Keratinocyte (primary cell): ENCODE results near the gene NOM1. TPM values are rescaled to one million over a fixed set of nuclear protein-coding genes. Genes with fewer than 3 reads are reported as not detected.

ENCODE experiments used
- DNase-seq: peaks from one replicate; pipeline ENCODE4 v3.0.0-alpha.2; 2011; ENCODE audit warnings: low read depth, missing footprints, low spot score
- FAIRE-seq: peaks from 2 replicates; lab custom pipeline; 2011; peaks lifted over from hg19 to GRCh38; lab: Jason Lieb, UNC
- H2AFZ ChIP-seq: 2 replicates; pipeline ENCODE4 v1.6.0; 2012; ENCODE audit warnings: low read length, control low read depth, inconsistent platforms; ENCODE audit not compliant: control insufficient read depth
- H3K27ac ChIP-seq: 2 replicates; pipeline ENCODE4 v1.5.1; 2011; ENCODE audit warnings: low read length; ENCODE audit not compliant: control insufficient read depth, insufficient read depth
- H3K27me3 ChIP-seq: 3 replicates; pipeline ENCODE4 v1.6.0; 2011; ENCODE audit warnings: low read length; ENCODE audit not compliant: control insufficient read depth, insufficient read depth; ENCODE audit errors: extremely low read depth
- H3K36me3 ChIP-seq, 2 experiments: 2 replicates in 1 of 2; 3 replicates in 1 of 2; pipeline ENCODE4 v1.5.1; 2011; ENCODE audit warnings: low read length in 2 of 2, mild to moderate bottlenecking in 1 of 2; ENCODE audit not compliant: control insufficient read depth in 2 of 2, insufficient read depth in 2 of 2; ENCODE audit errors: extremely low read depth in 1 of 2
- H3K4me1 ChIP-seq: 3 replicates; pipeline ENCODE4 v1.5.1; 2011; ENCODE audit warnings: low read length; ENCODE audit not compliant: control insufficient read depth, insufficient read depth; ENCODE audit errors: extremely low read depth
- H3K4me2 ChIP-seq: 3 replicates; pipeline ENCODE4 v1.6.0; 2011; ENCODE audit warnings: low read depth, low read length; ENCODE audit not compliant: control insufficient read depth, insufficient read depth; ENCODE audit errors: extremely low read depth
- H3K4me3 ChIP-seq, 3 experiments: fragments of 200-600 bp in 1 of 3; sonication (generic) in 1 of 3; 2 replicates in 2 of 3; 3 replicates in 1 of 3; pipeline ENCODE4 v1.5.1; 2011 to 2016; ENCODE audit warnings: low read length in 3 of 3, mild to moderate bottlenecking in 3 of 3, control low read depth in 2 of 3, inconsistent platforms in 1 of 3, low read depth in 1 of 3, mixed read lengths in 1 of 3, mixed run types in 1 of 3, moderate library complexity in 1 of 3; ENCODE audit not compliant: control insufficient read depth in 2 of 3, insufficient read depth in 2 of 3; ENCODE audit errors: extremely low read depth in 1 of 3
- H3K79me2 ChIP-seq: 2 replicates; pipeline ENCODE4 v1.6.0; 2012; ENCODE audit warnings: low read length; ENCODE audit not compliant: control insufficient read depth, insufficient read depth
- H3K9ac ChIP-seq: 3 replicates; pipeline ENCODE4 v1.6.0; 2011; ENCODE audit warnings: low read length; ENCODE audit not compliant: control insufficient read depth, insufficient read depth; ENCODE audit errors: extremely low read depth
- H3K9me1 ChIP-seq: 3 replicates; pipeline ENCODE4 v1.6.0; 2011; ENCODE audit warnings: low read length; ENCODE audit not compliant: control insufficient read depth, insufficient read depth; ENCODE audit errors: extremely low read depth
- H3K9me3 ChIP-seq: 2 replicates; pipeline ENCODE4 v1.5.1; 2012; ENCODE audit warnings: low read depth, low read length; ENCODE audit not compliant: control insufficient read depth
- H4K20me1 ChIP-seq: 3 replicates; pipeline ENCODE4 v1.6.0; 2011; ENCODE audit warnings: low read length; ENCODE audit not compliant: control insufficient read depth, insufficient read depth; ENCODE audit errors: extremely low read depth
- CTCF ChIP-seq, 3 experiments: IDR thresholded peaks in 1 of 3; conservative IDR thresholded peaks in 1 of 3; optimal IDR thresholded peaks in 1 of 3; 2 replicates in 2 of 3; 3 replicates in 1 of 3; pipeline versions ENCODE3 to v1.5.1; 2011; ENCODE audit warnings: low read length in 3 of 3, mild to moderate bottlenecking in 3 of 3, moderate library complexity in 2 of 3, control low read depth in 1 of 3, inconsistent platforms in 1 of 3; ENCODE audit not compliant: insufficient read depth in 2 of 3; ENCODE audit errors: extremely low read depth in 1 of 3
- EZH2 ChIP-seq: IDR thresholded peaks from one replicate; pipeline ENCODE4 v1.6.1; 2012; ENCODE audit warnings: inconsistent platforms, mild to moderate bottlenecking, low read length, moderate library complexity
- dilution Hi-C: fragments of 300-500 bp; cut with MboI; formaldehyde crosslinking; loops from one replicate; pipeline ENCODE4 v1.7.0; 2020; ENCODE audit warnings: low sequenced_read_pairs; ENCODE audit not compliant: extremely low pct_ligation_motif_present
- polyA plus RNA-seq, 5 experiments: library from polyadenylated mRNA; depleted of rRNA in 3 of 5; stranded (reverse) in 3 of 5; stranded (forward) in 1 of 5; unstranded in 1 of 5; fragments of >200 nt; gene quantifications; 1 replicate in 1 of 5; 2 replicates in 3 of 5; 3 replicates in 1 of 5; pipeline versions ENCODE4 v1.2.1 to v1.2.3, GENCODE V29; 2011 to 2012; ENCODE audit warnings: missing spikeins in 2 of 5, low read depth in 1 of 5, low replicate concordance in 1 of 5

Gene NOM1
- polyA plus RNA-seq, 1 donor (not counting 4 experiments of a cell fraction or from before 2014, with no cell fraction given), result 17.1 TPM

- no peak for TF ChIP-seq EZH2
- no peak for TF ChIP-seq CTCF (optimal IDR thresholded peaks at IDR 0.05 in 1 of 3, IDR thresholded peaks at IDR 0.05 in 1 of 3, conservative IDR thresholded peaks at IDR 0.05 in 1 of 3; ENCODE audit: extremely low read depth in 1 of 3, insufficient read depth in 2 of 3, low read length in 3 of 3)
- dilution Hi-C loops, result no loop called here
- peaks cover 11% of the 10 kb centered on the region for H3K4me1 ChIP-seq
Measured at GRCh38 chr7:156942708-156943090, 6.8 kb upstream of the NOM1 start.

GRCh38 chr7:156943091-156944041, 6.1 kb upstream of the NOM1 start:
- no peaks in the 10 kb centered on the region for H3K27me3 ChIP-seq
- H4K20me1 ChIP-seq, result no peaks in the 10 kb centered on the region
- no peak overlapping the region for H3K4me3 ChIP-seq
- dilution Hi-C loops, result no loop called here
- no peak overlapping the region for H3K9ac ChIP-seq
- TF ChIP-seq EZH2 (no peak), CTCF (optimal IDR thresholded peaks at IDR 0.05 in 1 of 3, IDR thresholded peaks at IDR 0.05 in 1 of 3, conservative IDR thresholded peaks at IDR 0.05 in 1 of 3; ENCODE audit: extremely low read depth in 1 of 3, insufficient read depth in 2 of 3, low read length in 3 of 3) (no peak)
- no peaks in the 10 kb centered on the region for H3K36me3 ChIP-seq
- H3K27ac ChIP-seq, result no peak overlapping the region
- H2AFZ ChIP-seq, result peak overlapping the region; percentile 41
- H3K79me2 ChIP-seq, result no peaks in the 10 kb centered on the region
- peaks cover 11% of the 10 kb centered on the region for H3K4me1 ChIP-seq
- peak overlapping the region; percentile 30 for H3K4me2 ChIP-seq
- no peaks in the 10 kb centered on the region for H3K9me1 ChIP-seq
- FAIRE-seq, result no peak
- DNase-seq, result no peak
- H3K9me3 ChIP-seq, result peaks cover 6% of the 10 kb centered on the region

More at GRCh38 chr7:156942708-156943090, 6.8 kb upstream of the NOM1 start:
- H3K4me2 ChIP-seq, result peak overlapping the region; percentile 30
- DNase-seq, result no peak
- no peak overlapping the region for H3K4me3 ChIP-seq
- no peak overlapping the region for H3K27ac ChIP-seq
- H2AFZ ChIP-seq, result peak overlapping the region; percentile 41
- H4K20me1 ChIP-seq, result no peaks in the 10 kb centered on the region
- no peaks in the 10 kb centered on the region for H3K27me3 ChIP-seq
- no peaks in the 10 kb centered on the region for H3K36me3 ChIP-seq
- no peak overlapping the region for H3K9ac ChIP-seq
- H3K9me3 ChIP-seq, result peaks cover 6% of the 10 kb centered on the region
- no peaks in the 10 kb centered on the region for H3K9me1 ChIP-seq
- H3K79me2 ChIP-seq, result no peaks in the 10 kb centered on the region
- FAIRE-seq, result no peak
